ENCODE results near the gene DPYSL5. TPM values are rescaled to one million over a fixed set of nuclear protein-coding genes. Genes with fewer than 3 reads are reported as not detected.

Gene DPYSL5
- total and polyA plus RNA-seq, 4 donors: not detected

DNA sequence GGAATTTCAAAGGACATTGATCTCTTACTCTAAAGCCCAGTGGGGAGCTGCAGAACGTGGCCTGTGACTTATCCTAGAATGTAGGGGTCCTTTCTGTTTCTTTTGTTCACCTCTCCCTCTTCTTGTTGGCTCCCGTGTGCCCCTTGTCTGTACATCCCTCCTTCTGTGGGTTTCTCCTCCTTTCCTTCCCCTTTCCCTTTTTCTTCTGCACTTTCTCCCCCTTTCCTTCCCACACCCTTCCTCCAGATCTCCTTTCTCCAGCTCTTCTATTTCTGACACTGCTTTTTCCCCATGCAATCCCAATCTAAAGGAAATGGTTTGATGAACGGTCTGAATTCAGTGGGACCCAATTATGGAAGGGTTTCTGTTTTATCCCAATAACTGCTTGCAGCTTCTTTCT is 87.1 kb downstream of the DPYSL5 start:
- H3K36me3 ChIP-seq (ENCODE audit: control insufficient read depth in 4 of 4, insufficient read depth in 3 of 4, low read depth in 1 of 4, low read length in 3 of 4): no peaks in the 10 kb centered on the region
- 60% methylated on average over 3 of the region's 3 CpGs for WGBS
- TF ChIP-seq, protein P1, sequence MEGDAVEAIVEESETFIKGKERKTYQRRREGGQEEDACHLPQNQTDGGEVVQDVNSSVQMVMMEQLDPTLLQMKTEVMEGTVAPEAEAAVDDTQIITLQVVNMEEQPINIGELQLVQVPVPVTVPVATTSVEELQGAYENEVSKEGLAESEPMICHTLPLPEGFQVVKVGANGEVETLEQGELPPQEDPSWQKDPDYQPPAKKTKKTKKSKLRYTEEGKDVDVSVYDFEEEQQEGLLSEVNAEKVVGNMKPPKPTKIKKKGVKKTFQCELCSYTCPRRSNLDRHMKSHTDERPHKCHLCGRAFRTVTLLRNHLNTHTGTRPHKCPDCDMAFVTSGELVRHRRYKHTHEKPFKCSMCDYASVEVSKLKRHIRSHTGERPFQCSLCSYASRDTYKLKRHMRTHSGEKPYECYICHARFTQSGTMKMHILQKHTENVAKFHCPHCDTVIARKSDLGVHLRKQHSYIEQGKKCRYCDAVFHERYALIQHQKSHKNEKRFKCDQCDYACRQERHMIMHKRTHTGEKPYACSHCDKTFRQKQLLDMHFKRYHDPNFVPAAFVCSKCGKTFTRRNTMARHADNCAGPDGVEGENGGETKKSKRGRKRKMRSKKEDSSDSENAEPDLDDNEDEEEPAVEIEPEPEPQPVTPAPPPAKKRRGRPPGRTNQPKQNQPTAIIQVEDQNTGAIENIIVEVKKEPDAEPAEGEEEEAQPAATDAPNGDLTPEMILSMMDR (IDR thresholded peaks at IDR 0.05; ENCODE audit: low read depth, low read length, missing input control): no peak
- TF ChIP-seq YY1 (IDR thresholded peaks at IDR 0.05): no peak
- no peak for TF ChIP-seq NR2F2 (IDR thresholded peaks at IDR 0.05)
- TF ChIP-seq, protein P2, sequence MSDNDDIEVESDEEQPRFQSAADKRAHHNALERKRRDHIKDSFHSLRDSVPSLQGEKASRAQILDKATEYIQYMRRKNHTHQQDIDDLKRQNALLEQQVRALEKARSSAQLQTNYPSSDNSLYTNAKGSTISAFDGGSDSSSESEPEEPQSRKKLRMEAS (IDR thresholded peaks at IDR 0.05): no peak
- TF ChIP-seq, protein P3, sequence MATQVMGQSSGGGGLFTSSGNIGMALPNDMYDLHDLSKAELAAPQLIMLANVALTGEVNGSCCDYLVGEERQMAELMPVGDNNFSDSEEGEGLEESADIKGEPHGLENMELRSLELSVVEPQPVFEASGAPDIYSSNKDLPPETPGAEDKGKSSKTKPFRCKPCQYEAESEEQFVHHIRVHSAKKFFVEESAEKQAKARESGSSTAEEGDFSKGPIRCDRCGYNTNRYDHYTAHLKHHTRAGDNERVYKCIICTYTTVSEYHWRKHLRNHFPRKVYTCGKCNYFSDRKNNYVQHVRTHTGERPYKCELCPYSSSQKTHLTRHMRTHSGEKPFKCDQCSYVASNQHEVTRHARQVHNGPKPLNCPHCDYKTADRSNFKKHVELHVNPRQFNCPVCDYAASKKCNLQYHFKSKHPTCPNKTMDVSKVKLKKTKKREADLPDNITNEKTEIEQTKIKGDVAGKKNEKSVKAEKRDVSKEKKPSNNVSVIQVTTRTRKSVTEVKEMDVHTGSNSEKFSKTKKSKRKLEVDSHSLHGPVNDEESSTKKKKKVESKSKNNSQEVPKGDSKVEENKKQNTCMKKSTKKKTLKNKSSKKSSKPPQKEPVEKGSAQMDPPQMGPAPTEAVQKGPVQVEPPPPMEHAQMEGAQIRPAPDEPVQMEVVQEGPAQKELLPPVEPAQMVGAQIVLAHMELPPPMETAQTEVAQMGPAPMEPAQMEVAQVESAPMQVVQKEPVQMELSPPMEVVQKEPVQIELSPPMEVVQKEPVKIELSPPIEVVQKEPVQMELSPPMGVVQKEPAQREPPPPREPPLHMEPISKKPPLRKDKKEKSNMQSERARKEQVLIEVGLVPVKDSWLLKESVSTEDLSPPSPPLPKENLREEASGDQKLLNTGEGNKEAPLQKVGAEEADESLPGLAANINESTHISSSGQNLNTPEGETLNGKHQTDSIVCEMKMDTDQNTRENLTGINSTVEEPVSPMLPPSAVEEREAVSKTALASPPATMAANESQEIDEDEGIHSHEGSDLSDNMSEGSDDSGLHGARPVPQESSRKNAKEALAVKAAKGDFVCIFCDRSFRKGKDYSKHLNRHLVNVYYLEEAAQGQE (IDR thresholded peaks at IDR 0.05): no peak
- no peak overlapping the region for H3K4me3 ChIP-seq (ENCODE audit: low read depth in 1 of 3, low read length in 3 of 3)
- no peaks in the 10 kb centered on the region for H3K4me1 ChIP-seq (ENCODE audit: control insufficient read depth in 4 of 4, insufficient read depth in 4 of 4, low read length in 3 of 4)
- no peaks in the 10 kb centered on the region for H3K27me3 ChIP-seq (ENCODE audit: control insufficient read depth in 4 of 4, insufficient read depth in 4 of 4, low read length in 3 of 4)
- DNase-seq (ENCODE audit: low spot score): no peak
- no peaks in the 10 kb centered on the region for H3K9me3 ChIP-seq (ENCODE audit: control insufficient read depth in 4 of 4, low read length in 3 of 4)
- no peak overlapping the region for H3K27ac ChIP-seq (ENCODE audit: low read depth in 1 of 2, low read length in 2 of 2)
- H3K9ac ChIP-seq (ENCODE audit: low read depth in 1 of 2, low read length in 2 of 2): no peak overlapping the region

DNA sequence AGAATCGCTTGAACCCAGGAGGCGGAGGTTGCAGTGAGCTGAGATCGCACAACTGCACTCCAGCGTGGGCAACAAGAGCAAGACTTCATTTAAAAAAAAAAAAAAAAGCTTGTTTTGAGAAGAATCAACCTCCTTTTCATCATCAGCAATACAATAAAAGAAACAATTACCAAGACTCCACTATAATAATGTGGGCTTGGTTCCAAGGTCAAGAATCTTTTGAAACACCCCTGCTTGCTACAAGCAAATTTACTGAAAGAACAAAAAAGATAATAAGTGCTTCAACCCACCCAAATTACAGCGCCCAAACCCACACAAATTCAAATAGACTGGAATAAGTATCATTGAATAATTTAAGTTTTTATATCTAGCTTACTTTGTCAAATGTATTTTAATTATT is 88.9 kb downstream of the DPYSL5 start:
- Histone ChIP-seq H3K27me3 (ENCODE audit: control insufficient read depth in 4 of 4, insufficient read depth in 4 of 4, low read length in 3 of 4) (no peaks in the 10 kb centered on the region), H3K4me3 (ENCODE audit: low read depth in 1 of 3, low read length in 3 of 3) (no peak overlapping the region), H3K4me1 (ENCODE audit: control insufficient read depth in 4 of 4, insufficient read depth in 4 of 4, low read length in 3 of 4) (no peaks in the 10 kb centered on the region), H3K9me3 (ENCODE audit: control insufficient read depth in 4 of 4, low read length in 3 of 4) (no peaks in the 10 kb centered on the region), H3K9ac (ENCODE audit: low read depth in 1 of 2, low read length in 2 of 2) (no peak overlapping the region), H3K36me3 (ENCODE audit: control insufficient read depth in 4 of 4, insufficient read depth in 3 of 4, low read depth in 1 of 4, low read length in 3 of 4) (no peaks in the 10 kb centered on the region), H3K27ac (ENCODE audit: low read depth in 1 of 2, low read length in 2 of 2) (no peak overlapping the region)
- DNase-seq (ENCODE audit: low spot score): no peak
- WGBS: 89% methylated on average over 5 of the region's 5 CpGs
- no peak for TF ChIP-seq FOXA1 (IDR thresholded peaks at IDR 0.05)
- TF ChIP-seq, protein P2 (IDR thresholded peaks at IDR 0.05): no peak
- no peak for TF ChIP-seq FOXA2 (IDR thresholded peaks at IDR 0.05)
- no peak for TF ChIP-seq JUND (IDR thresholded peaks at IDR 0.05)
- TF ChIP-seq GABPA (IDR thresholded peaks at IDR 0.05 in 1 of 2, conservative IDR thresholded peaks at IDR 0.05 in 1 of 2): no peak
- no peak for TF ChIP-seq EGR1 (IDR thresholded peaks at IDR 0.05; ENCODE audit: low read depth in 2 of 2)
- TF ChIP-seq NR2F2 (IDR thresholded peaks at IDR 0.05): no peak
- no peak for TF ChIP-seq RAD21 (IDR thresholded peaks at IDR 0.05)
- no peak for TF ChIP-seq YY1 (IDR thresholded peaks at IDR 0.05)
- TF ChIP-seq HNF4A (conservative IDR thresholded peaks at IDR 0.05): no peak
- no peak for TF ChIP-seq RXRA (IDR thresholded peaks at IDR 0.05)
- TF ChIP-seq, protein P4, sequence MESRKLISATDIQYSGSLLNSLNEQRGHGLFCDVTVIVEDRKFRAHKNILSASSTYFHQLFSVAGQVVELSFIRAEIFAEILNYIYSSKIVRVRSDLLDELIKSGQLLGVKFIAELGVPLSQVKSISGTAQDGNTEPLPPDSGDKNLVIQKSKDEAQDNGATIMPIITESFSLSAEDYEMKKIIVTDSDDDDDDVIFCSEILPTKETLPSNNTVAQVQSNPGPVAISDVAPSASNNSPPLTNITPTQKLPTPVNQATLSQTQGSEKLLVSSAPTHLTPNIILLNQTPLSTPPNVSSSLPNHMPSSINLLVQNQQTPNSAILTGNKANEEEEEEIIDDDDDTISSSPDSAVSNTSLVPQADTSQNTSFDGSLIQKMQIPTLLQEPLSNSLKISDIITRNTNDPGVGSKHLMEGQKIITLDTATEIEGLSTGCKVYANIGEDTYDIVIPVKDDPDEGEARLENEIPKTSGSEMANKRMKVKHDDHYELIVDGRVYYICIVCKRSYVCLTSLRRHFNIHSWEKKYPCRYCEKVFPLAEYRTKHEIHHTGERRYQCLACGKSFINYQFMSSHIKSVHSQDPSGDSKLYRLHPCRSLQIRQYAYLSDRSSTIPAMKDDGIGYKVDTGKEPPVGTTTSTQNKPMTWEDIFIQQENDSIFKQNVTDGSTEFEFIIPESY (IDR thresholded peaks at IDR 0.05): no peak
- TF ChIP-seq, protein P1 (IDR thresholded peaks at IDR 0.05; ENCODE audit: low read depth, low read length, missing input control): no peak
- TF ChIP-seq TAF1 (conservative IDR thresholded peaks at IDR 0.05): no peak
- TF ChIP-seq, protein P5, sequence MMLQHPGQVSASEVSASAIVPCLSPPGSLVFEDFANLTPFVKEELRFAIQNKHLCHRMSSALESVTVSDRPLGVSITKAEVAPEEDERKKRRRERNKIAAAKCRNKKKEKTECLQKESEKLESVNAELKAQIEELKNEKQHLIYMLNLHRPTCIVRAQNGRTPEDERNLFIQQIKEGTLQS (IDR thresholded peaks at IDR 0.05): no peak
- TF ChIP-seq HNF4G (IDR thresholded peaks at IDR 0.05): no peak
- no peak for TF ChIP-seq SP1 (IDR thresholded peaks at IDR 0.05)

Measured in liver (tissue), 9 donors.